ENCODE results near the gene PTPRK. TPM values are rescaled to one million over a fixed set of nuclear protein-coding genes. Genes with fewer than 3 reads are reported as not detected.
A peak's percentile ranks its signal among the peaks of the same experiment; 100 is the strongest.

Gene PTPRK
- total and polyA plus RNA-seq, 2 donors (not counting 1 experiment from before 2014, with no cell fraction given) = 19.4 to 75.5 TPM

DNA sequence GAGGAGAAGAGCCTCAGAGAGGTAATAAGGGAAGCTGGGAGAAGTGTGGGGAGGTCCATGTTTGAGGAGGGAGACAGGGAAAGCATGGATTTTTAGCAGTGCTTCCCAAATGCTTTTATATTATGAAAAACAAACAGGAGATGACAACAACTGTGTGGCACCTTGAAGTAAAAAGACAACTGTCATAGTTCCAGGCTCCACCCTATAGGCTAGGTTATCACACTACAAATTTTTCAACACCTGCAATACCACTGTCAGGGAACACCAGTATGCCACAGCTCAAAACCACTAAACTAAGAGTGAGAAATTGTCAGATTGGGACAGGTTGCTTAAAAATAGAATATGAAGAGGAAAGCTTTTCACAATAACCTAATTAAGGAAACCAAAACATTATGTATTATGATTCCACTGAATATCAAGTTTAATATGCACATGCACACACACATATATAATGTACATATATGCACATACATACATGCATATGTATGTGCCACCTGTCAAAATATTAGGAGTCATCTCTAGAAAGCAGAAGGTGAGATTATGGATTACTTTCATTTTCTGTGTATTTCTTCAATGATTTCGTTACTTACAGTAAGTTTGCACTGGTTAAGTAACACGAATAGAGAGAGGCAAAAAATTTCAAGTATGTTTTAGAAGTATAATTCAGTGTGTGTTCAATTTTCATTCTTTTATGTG is 261.2 kb downstream of the PTPRK start:
- peak overlapping the region; percentile 78 for H3K4me2 ChIP-seq (ENCODE audit: extremely low read depth, insufficient read depth, low read length)
- H4K20me1 ChIP-seq (ENCODE audit: control insufficient read depth, extremely low read depth, insufficient read depth, low read length) = no peaks in the 10 kb centered on the region
- no peaks in the 10 kb centered on the region for H3K27me3 ChIP-seq (ENCODE audit: control insufficient read depth, insufficient read depth, low read length)
- no peak overlapping the region for H3K4me3 ChIP-seq (replicated peaks in 1 of 4; ENCODE audit: control extremely low read depth in 1 of 4, insufficient read depth in 1 of 4, low read depth in 3 of 4, low read length in 4 of 4)
- no peak overlapping the region for H3K27ac ChIP-seq (ENCODE audit: insufficient read depth, low read length)
- H2AFZ ChIP-seq (ENCODE audit: low read length) = no peak overlapping the region
- H3K9me3 ChIP-seq (ENCODE audit: control insufficient read depth, insufficient read depth, low read depth, low read length) = no peaks in the 10 kb centered on the region
- no peak overlapping the region for H3K9ac ChIP-seq (ENCODE audit: insufficient read depth, low read length)
- DNase-seq (ENCODE audit: low read depth in 2 of 2) = no peak
- TF ChIP-seq, protein P1, sequence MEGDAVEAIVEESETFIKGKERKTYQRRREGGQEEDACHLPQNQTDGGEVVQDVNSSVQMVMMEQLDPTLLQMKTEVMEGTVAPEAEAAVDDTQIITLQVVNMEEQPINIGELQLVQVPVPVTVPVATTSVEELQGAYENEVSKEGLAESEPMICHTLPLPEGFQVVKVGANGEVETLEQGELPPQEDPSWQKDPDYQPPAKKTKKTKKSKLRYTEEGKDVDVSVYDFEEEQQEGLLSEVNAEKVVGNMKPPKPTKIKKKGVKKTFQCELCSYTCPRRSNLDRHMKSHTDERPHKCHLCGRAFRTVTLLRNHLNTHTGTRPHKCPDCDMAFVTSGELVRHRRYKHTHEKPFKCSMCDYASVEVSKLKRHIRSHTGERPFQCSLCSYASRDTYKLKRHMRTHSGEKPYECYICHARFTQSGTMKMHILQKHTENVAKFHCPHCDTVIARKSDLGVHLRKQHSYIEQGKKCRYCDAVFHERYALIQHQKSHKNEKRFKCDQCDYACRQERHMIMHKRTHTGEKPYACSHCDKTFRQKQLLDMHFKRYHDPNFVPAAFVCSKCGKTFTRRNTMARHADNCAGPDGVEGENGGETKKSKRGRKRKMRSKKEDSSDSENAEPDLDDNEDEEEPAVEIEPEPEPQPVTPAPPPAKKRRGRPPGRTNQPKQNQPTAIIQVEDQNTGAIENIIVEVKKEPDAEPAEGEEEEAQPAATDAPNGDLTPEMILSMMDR (conservative IDR thresholded peaks at IDR 0.05 in 1 of 2, IDR thresholded peaks at IDR 0.05 in 1 of 2; ENCODE audit: low read depth in 1 of 2, low read length in 2 of 2) = no peak
- no peak for TF ChIP-seq EZH2 (IDR thresholded peaks at IDR 0.05; ENCODE audit: low read length, missing control alignments)
- no peaks in the 10 kb centered on the region for H3K36me3 ChIP-seq (ENCODE audit: control insufficient read depth, insufficient read depth, low read length)
- H3K4me1 ChIP-seq (ENCODE audit: control insufficient read depth, extremely low read depth, insufficient read depth, low read length) = no peaks in the 10 kb centered on the region
- H3K79me2 ChIP-seq (ENCODE audit: control insufficient read depth, insufficient read depth, low read length) = no peaks in the 10 kb centered on the region

DNA sequence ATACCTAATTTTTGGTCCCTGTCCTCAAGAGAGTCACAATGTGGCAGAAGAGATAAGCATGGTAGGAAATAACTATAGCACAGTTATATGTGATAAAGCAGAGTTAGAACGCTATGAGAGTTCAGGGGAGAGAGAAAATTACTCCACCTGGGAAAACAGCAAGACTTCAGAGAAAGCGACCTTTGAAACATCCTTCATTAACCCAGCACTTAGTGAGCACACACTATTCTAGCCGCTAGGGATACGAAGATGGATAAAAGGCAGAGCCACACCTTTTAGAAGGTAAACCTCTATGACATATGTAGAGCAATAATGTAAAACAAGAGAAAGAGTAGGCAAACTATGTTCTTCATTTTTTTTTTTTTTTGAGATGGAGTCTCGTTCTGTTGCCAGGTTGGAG is 264.3 kb downstream of the PTPRK start:
- no peak for DNase-seq (ENCODE audit: low read depth in 2 of 2)
- no peaks in the 10 kb centered on the region for H4K20me1 ChIP-seq (ENCODE audit: control insufficient read depth, extremely low read depth, insufficient read depth, low read length)
- H2AFZ ChIP-seq (ENCODE audit: low read length) = no peak overlapping the region
- peaks cover 2% of the 10 kb centered on the region for H3K4me1 ChIP-seq (ENCODE audit: control insufficient read depth, extremely low read depth, insufficient read depth, low read length)
- H3K27me3 ChIP-seq (ENCODE audit: control insufficient read depth, insufficient read depth, low read length) = no peaks in the 10 kb centered on the region
- no peak overlapping the region for H3K9ac ChIP-seq (ENCODE audit: insufficient read depth, low read length)
- no peaks in the 10 kb centered on the region for H3K79me2 ChIP-seq (ENCODE audit: control insufficient read depth, insufficient read depth, low read length)
- no peak for TF ChIP-seq EZH2 (IDR thresholded peaks at IDR 0.05; ENCODE audit: low read length, missing control alignments)
- TF ChIP-seq, protein P1 (conservative IDR thresholded peaks at IDR 0.05 in 1 of 2, IDR thresholded peaks at IDR 0.05 in 1 of 2; ENCODE audit: low read depth in 1 of 2, low read length in 2 of 2) = no peak
- no peak overlapping the region for H3K27ac ChIP-seq (ENCODE audit: insufficient read depth, low read length)
- H3K4me3 ChIP-seq (replicated peaks in 1 of 4; ENCODE audit: control extremely low read depth in 1 of 4, insufficient read depth in 1 of 4, low read depth in 3 of 4, low read length in 4 of 4) = no peak overlapping the region
- H3K9me3 ChIP-seq (ENCODE audit: control insufficient read depth, insufficient read depth, low read depth, low read length) = no peaks in the 10 kb centered on the region
- H3K4me2 ChIP-seq (ENCODE audit: extremely low read depth, insufficient read depth, low read length) = no peak overlapping the region
- H3K36me3 ChIP-seq (ENCODE audit: control insufficient read depth, insufficient read depth, low read length) = no peaks in the 10 kb centered on the region

DNA sequence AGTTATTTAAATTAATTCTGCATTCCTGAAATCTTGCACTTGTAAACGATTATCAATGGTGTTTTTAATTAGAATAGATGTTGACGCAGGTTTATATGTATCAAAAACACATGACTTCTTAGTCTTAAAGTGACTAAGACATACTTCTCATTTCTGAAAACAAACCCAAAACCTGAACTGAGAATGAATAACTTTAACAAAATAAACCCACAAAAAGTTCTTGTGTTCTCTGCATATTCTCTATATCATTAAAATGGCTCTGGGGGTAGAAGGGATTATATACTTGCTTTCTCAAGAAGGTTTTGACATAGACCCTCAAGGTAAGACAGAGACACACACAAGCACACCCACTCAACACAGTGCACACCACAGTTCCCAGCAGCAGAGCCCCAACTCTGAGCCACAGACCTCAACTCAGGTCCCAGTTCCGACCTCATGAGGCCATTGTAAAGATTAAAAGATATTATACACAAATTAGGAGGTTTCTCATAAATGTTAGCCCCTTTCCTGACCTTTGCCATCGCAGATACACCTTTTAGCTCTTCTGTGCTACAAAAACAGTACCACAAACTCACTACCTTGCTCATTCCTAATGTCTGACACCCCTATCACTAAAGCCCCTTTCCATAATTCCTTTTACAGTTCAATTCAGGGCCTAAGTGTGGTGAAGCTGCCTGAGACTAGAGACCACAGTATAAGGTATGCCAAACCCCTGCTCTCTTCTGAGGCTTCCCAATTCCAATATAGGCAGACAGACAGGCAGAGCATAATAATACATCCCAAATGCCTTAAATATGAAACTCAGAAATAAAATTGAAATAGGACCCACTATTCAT is 267.8 kb downstream of the PTPRK start:
- peaks cover 2% of the 10 kb centered on the region for H3K4me1 ChIP-seq (ENCODE audit: control insufficient read depth, extremely low read depth, insufficient read depth, low read length)
- H3K79me2 ChIP-seq (ENCODE audit: control insufficient read depth, insufficient read depth, low read length) = no peaks in the 10 kb centered on the region
- peak in 1 of 2 donors; percentile 50 for DNase-seq (ENCODE audit: low read depth in 2 of 2)
- no peak overlapping the region for H3K27ac ChIP-seq (ENCODE audit: insufficient read depth, low read length)
- H2AFZ ChIP-seq (ENCODE audit: low read length) = no peak overlapping the region
- H3K9ac ChIP-seq (ENCODE audit: insufficient read depth, low read length) = no peak overlapping the region
- no peak for TF ChIP-seq EZH2 (IDR thresholded peaks at IDR 0.05; ENCODE audit: low read length, missing control alignments)
- TF ChIP-seq, protein P1 (conservative IDR thresholded peaks at IDR 0.05 in 1 of 2, IDR thresholded peaks at IDR 0.05 in 1 of 2; ENCODE audit: low read depth in 1 of 2, low read length in 2 of 2) = no peak
- no peaks in the 10 kb centered on the region for H4K20me1 ChIP-seq (ENCODE audit: control insufficient read depth, extremely low read depth, insufficient read depth, low read length)
- no peak overlapping the region for H3K4me2 ChIP-seq (ENCODE audit: extremely low read depth, insufficient read depth, low read length)
- H3K9me3 ChIP-seq (ENCODE audit: control insufficient read depth, insufficient read depth, low read depth, low read length) = no peaks in the 10 kb centered on the region
- no peaks in the 10 kb centered on the region for H3K36me3 ChIP-seq (ENCODE audit: control insufficient read depth, insufficient read depth, low read length)
- no peak overlapping the region for H3K4me3 ChIP-seq (replicated peaks in 1 of 4; ENCODE audit: control extremely low read depth in 1 of 4, insufficient read depth in 1 of 4, low read depth in 3 of 4, low read length in 4 of 4)
- H3K27me3 ChIP-seq (ENCODE audit: control insufficient read depth, insufficient read depth, low read length) = no peaks in the 10 kb centered on the region

Measured in fibroblast of lung (primary cell).